Liver (tissue), 9 donors: ENCODE measurements around the gene ADCY4. TPM values are rescaled to one million over a fixed set of nuclear protein-coding genes. Genes with fewer than 3 reads are reported as not detected.

Source experiments
- DNase-seq: peaks from one replicate; pipeline ENCODE4 v3.0.0-alpha.2; 2017; ENCODE audit warnings: low spot score
- H3K27ac ChIP-seq, 2 donors: one replicate each; pipeline ENCODE4 v1.7.0; 2013; ENCODE audit warnings: inconsistent platforms in 2 of 2, low read length in 2 of 2, control low read depth in 1 of 2, low read depth in 1 of 2, mild to moderate bottlenecking in 1 of 2
- H3K27me3 ChIP-seq, 4 donors: one replicate each; pipeline versions ENCODE4 v1.6.1 to v1.7.0; 2013; ENCODE audit warnings: low read length in 3 of 4, inconsistent platforms in 1 of 4, mild to moderate bottlenecking in 1 of 4, moderate library complexity in 1 of 4; ENCODE audit not compliant: control insufficient read depth in 4 of 4, insufficient read depth in 4 of 4
- H3K36me3 ChIP-seq, 4 donors: one replicate each; pipeline versions ENCODE4 v1.6.1 to v1.7.0; 2013; ENCODE audit warnings: low read length in 3 of 4, mild to moderate bottlenecking in 3 of 4, low read depth in 1 of 4, moderate library complexity in 1 of 4; ENCODE audit not compliant: control insufficient read depth in 4 of 4, insufficient read depth in 3 of 4
- H3K4me1 ChIP-seq, 4 donors: one replicate each; pipeline versions ENCODE4 v1.6.1 to v1.7.0; 2013; ENCODE audit warnings: low read length in 3 of 4, mild to moderate bottlenecking in 3 of 4, moderate library complexity in 1 of 4; ENCODE audit not compliant: control insufficient read depth in 4 of 4, insufficient read depth in 4 of 4
- H3K4me3 ChIP-seq, 3 donors: one replicate each; pipeline versions ENCODE4 v1.6.1 to v1.7.0; 2013; ENCODE audit warnings: low read length in 3 of 3, control low read depth in 1 of 3, low read depth in 1 of 3, mild to moderate bottlenecking in 1 of 3
- H3K9ac ChIP-seq, 2 donors: one replicate each; pipeline ENCODE4 v1.7.0; 2013; ENCODE audit warnings: low read length in 2 of 2, mild to moderate bottlenecking in 2 of 2, moderate library complexity in 2 of 2, control low read depth in 1 of 2, low read depth in 1 of 2
- H3K9me3 ChIP-seq, 4 donors: one replicate each; pipeline versions ENCODE4 v1.6.1 to v1.7.0; 2013; ENCODE audit warnings: low read length in 3 of 4; ENCODE audit not compliant: control insufficient read depth in 4 of 4
- ATF3 ChIP-seq: IDR thresholded peaks from 2 replicates; pipeline ENCODE4 v1.6.1; 2016; ENCODE audit warnings: antibody characterized with exemption
- CTCF ChIP-seq: fragments of 150-350 bp; IDR thresholded peaks from 2 replicates; pipeline ENCODE4 v1.5.1; 2017; ENCODE audit warnings: improper control_type of control experiment, low read depth, low read length; ENCODE audit not compliant: missing input control
- EGR1 ChIP-seq, 2 donors: IDR thresholded peaks; 2 replicates each; pipeline ENCODE4 v1.6.1; 2016 to 2018; ENCODE audit warnings: antibody characterized with exemption in 2 of 2, low read depth in 2 of 2
- FOXA1 ChIP-seq: IDR thresholded peaks from 2 replicates; pipeline ENCODE4 v1.6.1; 2016; ENCODE audit warnings: antibody characterized with exemption
- FOXA2 ChIP-seq: IDR thresholded peaks from 2 replicates; pipeline ENCODE4 v1.6.1; 2016; ENCODE audit warnings: antibody characterized with exemption
- GABPA ChIP-seq, 2 donors: IDR thresholded peaks in 1 of 2; conservative IDR thresholded peaks in 1 of 2; 2 replicates each; pipeline ENCODE4 v1.6.1; 2016; ENCODE audit warnings: antibody characterized with exemption in 2 of 2, mild to moderate bottlenecking in 1 of 2, moderate library complexity in 1 of 2
- HNF4A ChIP-seq, 2 donors: conservative IDR thresholded peaks; 2 replicates each; pipeline ENCODE4 v1.6.1; 2016; ENCODE audit warnings: antibody characterized with exemption in 2 of 2, mild to moderate bottlenecking in 2 of 2
- HNF4G ChIP-seq: IDR thresholded peaks from 2 replicates; pipeline ENCODE4 v1.6.1; 2016; ENCODE audit warnings: antibody characterized with exemption
- JUND ChIP-seq, 2 donors: IDR thresholded peaks; 2 replicates each; pipeline ENCODE4 v1.6.1; 2016; ENCODE audit warnings: antibody characterized with exemption in 2 of 2
- MAX ChIP-seq: IDR thresholded peaks from 2 replicates; pipeline ENCODE4 v1.6.1; 2016; ENCODE audit warnings: antibody characterized with exemption
- NR2F2 ChIP-seq: IDR thresholded peaks from 2 replicates; pipeline ENCODE4 v1.6.1; 2016; ENCODE audit warnings: antibody characterized with exemption
- RAD21 ChIP-seq, 2 donors: IDR thresholded peaks; 2 replicates each; pipeline ENCODE4 v1.6.1; 2016; ENCODE audit warnings: antibody characterized with exemption in 2 of 2, mild to moderate bottlenecking in 2 of 2
- REST ChIP-seq: IDR thresholded peaks from 2 replicates; pipeline ENCODE4 v1.6.1; 2016; ENCODE audit warnings: antibody characterized with exemption, mild to moderate bottlenecking
- RXRA ChIP-seq, 2 donors: IDR thresholded peaks; 2 replicates each; pipeline ENCODE4 v1.6.1; 2017 to 2018; ENCODE audit warnings: antibody characterized with exemption in 2 of 2, mild to moderate bottlenecking in 1 of 2
- SP1 ChIP-seq: IDR thresholded peaks from 2 replicates; pipeline ENCODE4 v1.6.1; 2018; ENCODE audit warnings: antibody characterized with exemption, mild to moderate bottlenecking
- TAF1 ChIP-seq: conservative IDR thresholded peaks from 2 replicates; pipeline ENCODE4 v1.6.1; 2016; ENCODE audit warnings: antibody characterized with exemption, mild to moderate bottlenecking
- YY1 ChIP-seq: IDR thresholded peaks from 2 replicates; pipeline ENCODE4 v1.6.1; 2016; ENCODE audit warnings: antibody characterized with exemption, mild to moderate bottlenecking
- ZBTB33 ChIP-seq: IDR thresholded peaks from 2 replicates; pipeline ENCODE4 v1.6.1; 2016; ENCODE audit warnings: antibody characterized with exemption
- WGBS: extraction: QIAGEN DNeasy Blood & Tissue Kit; methylation state at CpG from one replicate; pipeline ENCODE4 v1.1.7; 2013; 5-methylcytosine and 5-hydroxymethylcytosine counted together
- polyA plus RNA-seq, 2 donors: library from polyadenylated mRNA; stranded (reverse) in 1 of 2; unstranded in 1 of 2; fragments of 200-250 nt in 1 of 2; fragments of >200 nt in 1 of 2; fragmentation: Nextera tagmentation in 1 of 2; extraction: Ambion mirVana in 1 of 2; gene quantifications; one replicate each; pipeline versions ENCODE4 v1.2.1 to v1.2.3, GENCODE V29; 2013 to 2015
- total RNA-seq, 2 donors: library from RNA; depleted of rRNA; stranded (reverse); fragments of >200 nt; gene quantifications; one replicate each; pipeline ENCODE4 v1.2.3, GENCODE V29; 2014
- donor health status: healthy.
- donor health status: healthy.
- donor health status: healthy.
- donor health status: healthy.
- donor health status: healthy.

ADCY4 gene
- total and polyA plus RNA-seq, 4 donors, result 2.2 to 7.2 (median 4.0) TPM

GRCh38 chr14:24321212-24321975 lies 13.5 kb downstream of the ADCY4 start:
- DNase-seq, result no peak
- 90% methylated on average over 14 of the region's 14 CpGs for WGBS
- H3K4me3 ChIP-seq, result no peak overlapping the region
- H3K4me1 ChIP-seq, result peaks cover 0 to 5% (median 1%) of the 10 kb centered on the region in 4 donors
- no peaks in the 10 kb centered on the region for H3K9me3 ChIP-seq
- H3K27me3 ChIP-seq, result no peaks in the 10 kb centered on the region
- H3K27ac ChIP-seq, result no peak overlapping the region
- TF ChIP-seq FOXA2 (no peak), SP1 (no peak), EGR1 (IDR thresholded peaks at IDR 0.05; ENCODE audit: low read depth in 2 of 2) (no peak), CTCF (no peak), MAX (no peak), HNF4G (no peak), ATF3 (no peak), TAF1 (no peak), GABPA (IDR thresholded peaks at IDR 0.05 in 1 of 2, conservative IDR thresholded peaks at IDR 0.05 in 1 of 2) (no peak), YY1 (no peak), FOXA1 (no peak), REST (no peak), NR2F2 (no peak), HNF4A (conservative IDR thresholded peaks at IDR 0.05) (no peak), RXRA (IDR thresholded peaks at IDR 0.05) (no peak), JUND (IDR thresholded peaks at IDR 0.05) (no peak), ZBTB33 (no peak), RAD21 (IDR thresholded peaks at IDR 0.05) (no peak)
- H3K9ac ChIP-seq, result no peak overlapping the region
- H3K36me3 ChIP-seq, result no peaks in the 10 kb centered on the region
